ENCODE results near the gene SPRY2. TPM values are rescaled to one million over a fixed set of nuclear protein-coding genes. Genes with fewer than 3 reads are reported as not detected.

The SPRY2 gene
- total RNA-seq, 2 experiments from 2014 or later: 0.29 to 0.31 TPM

GRCh38 chr13:80334597-80335260 lies 6.2 kb downstream of the SPRY2 start:
- ChIA-PET POLR2A (no interaction called here), CTCF (interaction anchor here (0.8 kb wide), 2 partner anchors 9 to 910 kb away, joined by 3 to 4 read pairs; no protein-coding TSS in a partner anchor)
- H3K4me1 Mint-ChIP-seq (ENCODE audit: low read depth): no peaks in the 10 kb centered on the region
- H3K27me3 Mint-ChIP-seq: peaks cover 4% of the 10 kb centered on the region
- intact Hi-C loops (cut with micrococcal nuclease): no loop called here
- DNase-seq: no peak
- no peaks in the 10 kb centered on the region for H3K36me3 Mint-ChIP-seq
- H3K9me3 Mint-ChIP-seq: no peaks in the 10 kb centered on the region
- H3K4me3 Mint-ChIP-seq: no peak overlapping the region
- no peak overlapping the region for H3K27ac Mint-ChIP-seq

GRCh38 chr13:80331984-80332383 lies 8.9 kb downstream of the SPRY2 start:
- no peak for DNase-seq
- intact Hi-C loops (cut with micrococcal nuclease): no loop called here
- Mint-ChIP-seq H3K36me3 (no peaks in the 10 kb centered on the region), H3K27ac (no peak overlapping the region), H3K27me3 (peaks cover 4% of the 10 kb centered on the region), H3K4me3 (no peak overlapping the region), H3K4me1 (ENCODE audit: low read depth) (no peaks in the 10 kb centered on the region), H3K9me3 (no peaks in the 10 kb centered on the region)
- CTCF ChIA-PET: no interaction called here
- POLR2A ChIA-PET: no interaction called here

GRCh38 chr13:80329250-80329649 lies 11.7 kb downstream of the SPRY2 start:
- Mint-ChIP-seq H3K9me3 (no peaks in the 10 kb centered on the region), H3K4me3 (no peak overlapping the region), H3K4me1 (ENCODE audit: low read depth) (no peaks in the 10 kb centered on the region), H3K27me3 (no peaks in the 10 kb centered on the region), H3K27ac (no peak overlapping the region), H3K36me3 (no peaks in the 10 kb centered on the region)
- intact Hi-C loops (cut with micrococcal nuclease): no loop called here
- DNase-seq: no peak
- ChIA-PET POLR2A (no interaction called here), CTCF (no interaction called here)

- Mint-ChIP-seq H3K4me3 (no peak overlapping the region), H3K36me3 (no peaks in the 10 kb centered on the region)
- CTCF ChIA-PET: no interaction called here
Measured at GRCh38 chr13:80319004-80319403, 21.9 kb downstream of the SPRY2 start.

GRCh38 chr13:80314711-80315653 lies 25.9 kb downstream of the SPRY2 start:
- Mint-ChIP-seq H3K27ac (no peak overlapping the region), H3K27me3 (no peaks in the 10 kb centered on the region), H3K4me1 (ENCODE audit: low read depth) (no peaks in the 10 kb centered on the region), H3K9me3 (no peaks in the 10 kb centered on the region), H3K4me3 (no peak overlapping the region), H3K36me3 (no peaks in the 10 kb centered on the region)
- intact Hi-C loops (cut with micrococcal nuclease): no loop called here
- CTCF ChIA-PET: no interaction called here
- DNase-seq: no peak
- POLR2A ChIA-PET: no interaction called here

More at GRCh38 chr13:80319004-80319403, 21.9 kb downstream of the SPRY2 start:
- Mint-ChIP-seq H3K27ac (no peak overlapping the region), H3K27me3 (no peaks in the 10 kb centered on the region), H3K9me3 (no peaks in the 10 kb centered on the region), H3K4me1 (ENCODE audit: low read depth) (no peaks in the 10 kb centered on the region)
- POLR2A ChIA-PET: no interaction called here
- DNase-seq: no peak
- intact Hi-C loops (cut with micrococcal nuclease): no loop called here

- DNase-seq: no peak
- Mint-ChIP-seq H3K4me3 (no peak overlapping the region), H3K4me1 (ENCODE audit: low read depth) (no peaks in the 10 kb centered on the region), H3K27ac (no peak overlapping the region), H3K27me3 (no peaks in the 10 kb centered on the region), H3K9me3 (no peaks in the 10 kb centered on the region), H3K36me3 (no peaks in the 10 kb centered on the region)
- CTCF ChIA-PET: no interaction called here
- POLR2A ChIA-PET: no interaction called here
- intact Hi-C loops (cut with micrococcal nuclease): no loop called here
Measured at GRCh38 chr13:80313668-80314256, 27.2 kb downstream of the SPRY2 start.

- Mint-ChIP-seq H3K27ac (no peak overlapping the region), H3K4me1 (ENCODE audit: low read depth) (no peaks in the 10 kb centered on the region), H3K4me3 (no peak overlapping the region), H3K27me3 (no peaks in the 10 kb centered on the region), H3K36me3 (no peaks in the 10 kb centered on the region), H3K9me3 (no peaks in the 10 kb centered on the region)
- ChIA-PET CTCF (interaction anchor here (0.6 kb wide), 1 partner anchor 98 kb away, joined by 3 read pairs; no protein-coding TSS in a partner anchor), POLR2A (no interaction called here)
- intact Hi-C loops (cut with micrococcal nuclease): no loop called here
- no peak for DNase-seq
Measured at GRCh38 chr13:80312967-80313366, 28.0 kb downstream of the SPRY2 start.

GRCh38 chr13:80312012-80312704 lies 28.8 kb downstream of the SPRY2 start:
- intact Hi-C loops (cut with micrococcal nuclease): no loop called here
- no peak overlapping the region for H3K4me3 Mint-ChIP-seq
- no peaks in the 10 kb centered on the region for H3K4me1 Mint-ChIP-seq (ENCODE audit: low read depth)
- no peaks in the 10 kb centered on the region for H3K36me3 Mint-ChIP-seq
- CTCF ChIA-PET: no interaction called here
- H3K27ac Mint-ChIP-seq: no peak overlapping the region
- POLR2A ChIA-PET: no interaction called here
- H3K9me3 Mint-ChIP-seq: no peaks in the 10 kb centered on the region
- no peak for DNase-seq
- no peaks in the 10 kb centered on the region for H3K27me3 Mint-ChIP-seq

GRCh38 chr13:80309926-80310325 lies 31.0 kb downstream of the SPRY2 start:
- ChIA-PET POLR2A (no interaction called here), CTCF (no interaction called here)
- intact Hi-C loops (cut with micrococcal nuclease): no loop called here
- DNase-seq: no peak
- Mint-ChIP-seq H3K27ac (no peak overlapping the region), H3K4me1 (ENCODE audit: low read depth) (no peaks in the 10 kb centered on the region), H3K9me3 (no peaks in the 10 kb centered on the region), H3K27me3 (no peaks in the 10 kb centered on the region), H3K36me3 (no peaks in the 10 kb centered on the region), H3K4me3 (no peak overlapping the region)

- no peak overlapping the region for H3K4me3 Mint-ChIP-seq
- H3K4me1 Mint-ChIP-seq (ENCODE audit: low read depth): no peaks in the 10 kb centered on the region
- CTCF ChIA-PET: no interaction called here
- no peaks in the 10 kb centered on the region for H3K27me3 Mint-ChIP-seq
- H3K27ac Mint-ChIP-seq: no peak overlapping the region
- no peaks in the 10 kb centered on the region for H3K36me3 Mint-ChIP-seq
- POLR2A ChIA-PET: no interaction called here
- no peak for DNase-seq
- intact Hi-C loops (cut with micrococcal nuclease): no loop called here
- H3K9me3 Mint-ChIP-seq: no peaks in the 10 kb centered on the region
Measured at GRCh38 chr13:80307401-80307987, 33.4 kb downstream of the SPRY2 start.

- Mint-ChIP-seq H3K27me3 (no peaks in the 10 kb centered on the region), H3K4me3 (no peak overlapping the region), H3K4me1 (ENCODE audit: low read depth) (no peaks in the 10 kb centered on the region), H3K36me3 (no peaks in the 10 kb centered on the region), H3K9me3 (no peaks in the 10 kb centered on the region), H3K27ac (no peak overlapping the region)
- ChIA-PET CTCF (interaction anchor here (0.6 kb wide), 1 partner anchor 89 kb away, joined by 3 read pairs; no protein-coding TSS in a partner anchor), POLR2A (no interaction called here)
- no peak for DNase-seq
- intact Hi-C loops (cut with micrococcal nuclease): no loop called here
Measured at GRCh38 chr13:80306337-80306972, 34.5 kb downstream of the SPRY2 start.

Data from activated CD4-positive, alpha-beta memory T cell treated with anti-CD3 and anti-CD28 coated beads for 36 hours (primary cell).